ENCODE measurements around the gene PDIA6.

GRCh38 chr2:10772868-10773215 is 39.7 kb downstream of the PDIA6 start:
- TF ChIP-seq EZH2 (IDR thresholded peaks at IDR 0.05; ENCODE audit: borderline replicate concordance, low read length) (no peak), CTCF (IDR thresholded peaks at IDR 0.05; ENCODE audit: low read length) (no peak)
